Measurements from ENCODE around the gene EMC9.
"Not testable (repeated sequence)": the region's sequence is repeated elsewhere in the genome, so short reads cannot be mapped to it uniquely, and the experiment has no call there.

The EMC9 gene

GRCh38 chr14:24110060-24110459, 31.3 kb downstream of the EMC9 start:
- Histone ChIP-seq H3K36me3 (ENCODE audit: control insufficient read depth, low read length) (peaks cover 5% of the 10 kb centered on the region; the same call in 1 of the 2 replicates), H3K9me2 (replicated peaks; ENCODE audit: control insufficient read depth, low read length) (no peaks in the 10 kb centered on the region), H4K20me1 (ENCODE audit: control insufficient read depth, insufficient read depth, low read depth, low read length) (no peaks in the 10 kb centered on the region), H3K79me2 (ENCODE audit: control insufficient read depth, low read length) (peaks cover 7% of the 10 kb centered on the region), H3K4me3 (ENCODE audit: low read length) (no peak overlapping the region), H3K4me2 (ENCODE audit: low read length) (no peak overlapping the region), H3F3A (ENCODE audit: control insufficient read depth, insufficient read depth) (peaks cover 17% of the 10 kb centered on the region), H3K27ac (ENCODE audit: low read depth, low read length) (no peak overlapping the region), H3K9me3 (ENCODE audit: control insufficient read depth, insufficient read depth, low read length) (no peaks in the 10 kb centered on the region), H3K4me1 (ENCODE audit: control insufficient read depth, low read length) (peaks cover 15% of the 10 kb centered on the region), H3K27me3 (ENCODE audit: control insufficient read depth, low read length) (no peaks in the 10 kb centered on the region)
- no peak for TF ChIP-seq EZH2phosphoT487 (IDR thresholded peaks at IDR 0.05; ENCODE audit: borderline replicate concordance, low read length)
- TF ChIP-seq, protein P1, sequence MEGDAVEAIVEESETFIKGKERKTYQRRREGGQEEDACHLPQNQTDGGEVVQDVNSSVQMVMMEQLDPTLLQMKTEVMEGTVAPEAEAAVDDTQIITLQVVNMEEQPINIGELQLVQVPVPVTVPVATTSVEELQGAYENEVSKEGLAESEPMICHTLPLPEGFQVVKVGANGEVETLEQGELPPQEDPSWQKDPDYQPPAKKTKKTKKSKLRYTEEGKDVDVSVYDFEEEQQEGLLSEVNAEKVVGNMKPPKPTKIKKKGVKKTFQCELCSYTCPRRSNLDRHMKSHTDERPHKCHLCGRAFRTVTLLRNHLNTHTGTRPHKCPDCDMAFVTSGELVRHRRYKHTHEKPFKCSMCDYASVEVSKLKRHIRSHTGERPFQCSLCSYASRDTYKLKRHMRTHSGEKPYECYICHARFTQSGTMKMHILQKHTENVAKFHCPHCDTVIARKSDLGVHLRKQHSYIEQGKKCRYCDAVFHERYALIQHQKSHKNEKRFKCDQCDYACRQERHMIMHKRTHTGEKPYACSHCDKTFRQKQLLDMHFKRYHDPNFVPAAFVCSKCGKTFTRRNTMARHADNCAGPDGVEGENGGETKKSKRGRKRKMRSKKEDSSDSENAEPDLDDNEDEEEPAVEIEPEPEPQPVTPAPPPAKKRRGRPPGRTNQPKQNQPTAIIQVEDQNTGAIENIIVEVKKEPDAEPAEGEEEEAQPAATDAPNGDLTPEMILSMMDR (IDR thresholded peaks at IDR 0.05; ENCODE audit: low read depth, low read length, poor library complexity, severe bottlenecking) = no peak

DNA sequence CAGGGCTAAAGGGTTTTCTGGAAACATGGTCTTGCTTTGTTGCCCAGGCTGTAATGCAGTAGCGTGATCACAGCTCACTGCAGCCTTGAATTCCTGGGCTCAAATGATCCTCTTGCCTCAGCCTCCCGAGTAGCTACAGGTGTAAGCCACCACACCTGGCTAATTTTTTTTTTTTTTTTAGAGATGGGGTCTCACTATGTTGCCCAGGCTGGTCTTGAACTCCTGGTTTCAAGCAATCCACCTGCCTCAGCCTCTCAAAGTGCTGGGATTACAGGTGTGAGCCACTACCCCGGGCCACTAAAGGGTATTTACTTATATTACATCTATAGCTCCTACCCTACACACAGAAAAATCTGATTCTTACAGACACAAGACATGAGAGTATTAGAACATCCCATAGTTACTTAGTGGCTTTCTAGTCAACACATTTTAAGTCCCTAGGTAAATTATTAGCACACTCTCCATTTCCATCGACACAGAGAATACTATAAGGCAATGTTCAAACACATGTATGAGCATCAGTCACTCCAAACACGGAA, 33.0 kb downstream of the EMC9 start:
- Histone ChIP-seq H3K4me2 (ENCODE audit: low read length) (peak overlapping the region; percentile 58), H3K27me3 (ENCODE audit: control insufficient read depth, low read length) (no peaks in the 10 kb centered on the region), H3K4me1 (ENCODE audit: control insufficient read depth, low read length) (peaks cover 15% of the 10 kb centered on the region), H3K9me3 (ENCODE audit: control insufficient read depth, insufficient read depth, low read length) (no peaks in the 10 kb centered on the region), H3K4me3 (ENCODE audit: low read length) (no peak overlapping the region), H3K27ac (ENCODE audit: low read depth, low read length) (no peak overlapping the region), H3F3A (ENCODE audit: control insufficient read depth, insufficient read depth) (peaks cover 14% of the 10 kb centered on the region), H3K36me3 (ENCODE audit: control insufficient read depth, low read length) (peaks cover 4% of the 10 kb centered on the region), H4K20me1 (ENCODE audit: control insufficient read depth, insufficient read depth, low read depth, low read length) (no peaks in the 10 kb centered on the region), H3K79me2 (ENCODE audit: control insufficient read depth, low read length) (peaks cover 3% of the 10 kb centered on the region), H3K9me2 (replicated peaks; ENCODE audit: control insufficient read depth, low read length) (no peaks in the 10 kb centered on the region)
- TF ChIP-seq, protein P1 (IDR thresholded peaks at IDR 0.05; ENCODE audit: low read depth, low read length, poor library complexity, severe bottlenecking) = no peak
- TF ChIP-seq EZH2phosphoT487 (IDR thresholded peaks at IDR 0.05; ENCODE audit: borderline replicate concordance, low read length) = no peak

DNA sequence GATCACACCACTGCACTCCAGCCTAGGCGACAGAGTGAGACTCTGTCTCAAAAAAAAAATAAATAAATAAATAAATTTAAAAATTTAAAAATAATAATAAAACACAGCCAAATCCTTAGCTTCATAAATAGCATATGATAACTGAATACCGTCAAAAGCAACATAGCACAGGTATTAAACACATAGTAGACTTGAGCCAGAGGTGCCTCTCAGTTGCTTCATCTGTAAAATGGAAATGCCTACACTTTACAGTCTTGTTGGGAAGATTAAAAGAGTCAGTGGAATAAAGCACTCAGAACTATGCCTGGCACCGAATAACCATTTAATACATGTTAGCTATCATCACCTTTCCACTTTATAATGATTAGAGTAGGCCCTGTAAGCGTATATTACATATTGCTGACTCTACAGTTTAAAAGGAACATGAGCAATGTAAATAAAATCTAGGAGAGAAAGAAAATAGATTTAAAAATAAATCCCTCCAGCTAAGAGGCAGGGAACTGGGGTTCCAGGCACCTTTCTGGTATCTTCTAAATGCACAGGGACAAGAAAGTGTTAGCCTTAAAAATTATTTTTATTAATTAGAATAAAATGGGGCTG, 34.6 kb downstream of the EMC9 start:
- H3K36me3 ChIP-seq (ENCODE audit: control insufficient read depth, low read length) = peaks cover 13% of the 10 kb centered on the region; the same call in 1 of the 2 replicates
- H3K27ac ChIP-seq (ENCODE audit: low read depth, low read length) = no peak overlapping the region
- no peaks in the 10 kb centered on the region for H3K9me3 ChIP-seq (ENCODE audit: control insufficient read depth, insufficient read depth, low read length)
- no peak overlapping the region for H3K4me3 ChIP-seq (ENCODE audit: low read length)
- peaks cover 11% of the 10 kb centered on the region for H3F3A ChIP-seq (ENCODE audit: control insufficient read depth, insufficient read depth)
- H3K9me2 ChIP-seq (replicated peaks; ENCODE audit: control insufficient read depth, low read length) = no peaks in the 10 kb centered on the region
- H3K4me2 ChIP-seq (ENCODE audit: low read length) = no peak overlapping the region
- H3K4me1 ChIP-seq (ENCODE audit: control insufficient read depth, low read length) = peaks cover 15% of the 10 kb centered on the region
- TF ChIP-seq, protein P1 (IDR thresholded peaks at IDR 0.05; ENCODE audit: low read depth, low read length, poor library complexity, severe bottlenecking) = no peak
- TF ChIP-seq EZH2phosphoT487 (IDR thresholded peaks at IDR 0.05; ENCODE audit: borderline replicate concordance, low read length) = no peak
- no peaks in the 10 kb centered on the region for H4K20me1 ChIP-seq (ENCODE audit: control insufficient read depth, insufficient read depth, low read depth, low read length)
- H3K79me2 ChIP-seq (ENCODE audit: control insufficient read depth, low read length) = no peaks in the 10 kb centered on the region
- H3K27me3 ChIP-seq (ENCODE audit: control insufficient read depth, low read length) = no peaks in the 10 kb centered on the region

- H3K4me2 ChIP-seq (ENCODE audit: low read length); H4K20me1 ChIP-seq (ENCODE audit: control insufficient read depth, insufficient read depth, low read depth, low read length); H3F3A ChIP-seq (ENCODE audit: control insufficient read depth, insufficient read depth); H3K79me2 ChIP-seq (ENCODE audit: control insufficient read depth, low read length); H3K27ac ChIP-seq (ENCODE audit: low read depth, low read length); H3K9me3 ChIP-seq (ENCODE audit: control insufficient read depth, insufficient read depth, low read length); H3K4me3 ChIP-seq (ENCODE audit: low read length); H3K27me3 ChIP-seq (ENCODE audit: control insufficient read depth, low read length); H3K9me2 ChIP-seq (replicated peaks; ENCODE audit: control insufficient read depth, low read length): not testable (repeated sequence)
- Histone ChIP-seq H3K4me1 (ENCODE audit: control insufficient read depth, low read length) (peaks cover 13% of the 10 kb centered on the region), H3K36me3 (ENCODE audit: control insufficient read depth, low read length) (peaks cover 19% of the 10 kb centered on the region; the same call in 1 of the 2 replicates)
These were observed 35.7 kb downstream of the EMC9 start for GRCh38 chr14:24105609-24106239.

Data from DOHH2 (cell line).